ENCODE results near the gene POLK.

The POLK gene

DNA sequence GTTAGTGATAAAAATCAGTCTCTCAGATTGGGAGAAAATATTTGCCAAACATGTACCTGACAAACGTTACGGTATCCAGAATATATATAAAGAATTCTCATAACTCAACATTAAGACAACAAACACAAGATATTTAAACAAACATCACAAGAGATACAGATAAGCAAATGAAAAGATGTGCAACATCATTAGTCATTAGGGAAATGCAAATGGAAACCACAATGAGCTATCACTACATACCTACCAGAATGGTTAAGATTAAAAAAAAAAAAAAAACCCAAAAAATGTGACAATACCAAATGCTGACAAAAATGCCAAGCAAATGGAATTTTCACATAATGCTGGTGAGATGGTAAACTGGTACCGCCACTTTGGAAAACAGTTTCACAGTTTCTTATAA is 15.7 kb upstream of the POLK start:
- TF ChIP-seq TCF12 (IDR thresholded peaks at IDR 0.05; ENCODE audit: low read depth) (no peak), TEAD4 (IDR thresholded peaks at IDR 0.05) (no peak), EP300 (IDR thresholded peaks at IDR 0.05; ENCODE audit: borderline replicate concordance) (no peak), TAF1 (IDR thresholded peaks at IDR 0.05; ENCODE audit: low read depth) (no peak), CREB1 (IDR thresholded peaks at IDR 0.05; ENCODE audit: low read depth) (no peak), MAX (IDR thresholded peaks at IDR 0.05) (no peak), YY1 (IDR thresholded peaks at IDR 0.05; ENCODE audit: low read depth) (no peak), RAD21 (IDR thresholded peaks at IDR 0.05; ENCODE audit: low read depth) (no peak)

- TF ChIP-seq TAF1 (IDR thresholded peaks at IDR 0.05; ENCODE audit: low read depth) (no peak), TCF12 (IDR thresholded peaks at IDR 0.05; ENCODE audit: low read depth) (no peak), CREB1 (IDR thresholded peaks at IDR 0.05; ENCODE audit: low read depth) (no peak), EP300 (IDR thresholded peaks at IDR 0.05; ENCODE audit: borderline replicate concordance) (no peak), CEBPB (IDR thresholded peaks at IDR 0.05) (no peak), MAX (IDR thresholded peaks at IDR 0.05) (no peak), YY1 (IDR thresholded peaks at IDR 0.05; ENCODE audit: low read depth) (no peak), FOXM1 (IDR thresholded peaks at IDR 0.05; ENCODE audit: borderline replicate concordance, low read depth) (no peak), ZBTB7A (IDR thresholded peaks at IDR 0.05; ENCODE audit: low read depth) (no peak), RAD21 (IDR thresholded peaks at IDR 0.05; ENCODE audit: low read depth) (no peak), NFIC (IDR thresholded peaks at IDR 0.05) (no peak), TEAD4 (IDR thresholded peaks at IDR 0.05) (no peak), EGR1 (IDR thresholded peaks at IDR 0.05) (no peak), REST (IDR thresholded peaks at IDR 0.05; ENCODE audit: low read depth) (no peak)
- TF ChIP-seq, protein P1, sequence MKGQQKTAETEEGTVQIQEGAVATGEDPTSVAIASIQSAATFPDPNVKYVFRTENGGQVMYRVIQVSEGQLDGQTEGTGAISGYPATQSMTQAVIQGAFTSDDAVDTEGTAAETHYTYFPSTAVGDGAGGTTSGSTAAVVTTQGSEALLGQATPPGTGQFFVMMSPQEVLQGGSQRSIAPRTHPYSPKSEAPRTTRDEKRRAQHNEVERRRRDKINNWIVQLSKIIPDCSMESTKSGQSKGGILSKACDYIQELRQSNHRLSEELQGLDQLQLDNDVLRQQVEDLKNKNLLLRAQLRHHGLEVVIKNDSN (IDR thresholded peaks at IDR 0.05): no peak
These were observed 13.4 kb upstream of the POLK start for GRCh38 chr5:75498208-75498777.

GRCh38 chr5:75498875-75499274 is 12.8 kb upstream of the POLK start:
- TF ChIP-seq NFIC (IDR thresholded peaks at IDR 0.05): peak; percentile 19; the same call in 1 of the 2 replicates

DNA sequence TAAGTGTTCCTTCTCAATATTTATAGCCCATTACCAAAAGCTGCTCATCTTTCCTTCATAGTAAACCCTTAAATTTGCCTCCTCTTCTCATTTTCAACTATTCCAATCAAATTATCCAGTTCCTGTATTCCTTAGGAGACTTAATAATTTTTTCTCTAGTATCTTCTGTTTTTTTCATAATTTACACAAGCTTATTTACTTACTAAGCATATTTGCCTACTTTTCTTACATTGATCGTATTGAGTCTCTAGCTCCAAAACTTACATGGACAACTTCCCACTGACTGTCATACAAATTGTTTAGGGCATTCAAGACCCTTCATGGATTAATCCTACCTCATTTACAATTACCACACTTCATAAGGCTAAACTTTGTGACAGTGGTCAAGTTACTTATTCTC is 3.9 kb upstream of the POLK start:
- TF ChIP-seq EP300 (IDR thresholded peaks at IDR 0.05; ENCODE audit: borderline replicate concordance) (no peak), TCF12 (IDR thresholded peaks at IDR 0.05; ENCODE audit: low read depth) (no peak), TEAD4 (IDR thresholded peaks at IDR 0.05) (no peak), FOXM1 (IDR thresholded peaks at IDR 0.05; ENCODE audit: borderline replicate concordance, low read depth) (no peak), ZBTB7A (IDR thresholded peaks at IDR 0.05; ENCODE audit: low read depth) (no peak), YY1 (IDR thresholded peaks at IDR 0.05; ENCODE audit: low read depth) (no peak), EGR1 (IDR thresholded peaks at IDR 0.05) (no peak), REST (IDR thresholded peaks at IDR 0.05; ENCODE audit: low read depth) (no peak), NFIC (IDR thresholded peaks at IDR 0.05) (no peak), MAX (IDR thresholded peaks at IDR 0.05) (no peak), CREB1 (IDR thresholded peaks at IDR 0.05; ENCODE audit: low read depth) (no peak), RAD21 (IDR thresholded peaks at IDR 0.05; ENCODE audit: low read depth) (no peak), TAF1 (IDR thresholded peaks at IDR 0.05; ENCODE audit: low read depth) (no peak), CEBPB (IDR thresholded peaks at IDR 0.05) (no peak)
- TF ChIP-seq, protein P1 (IDR thresholded peaks at IDR 0.05): no peak

DNA sequence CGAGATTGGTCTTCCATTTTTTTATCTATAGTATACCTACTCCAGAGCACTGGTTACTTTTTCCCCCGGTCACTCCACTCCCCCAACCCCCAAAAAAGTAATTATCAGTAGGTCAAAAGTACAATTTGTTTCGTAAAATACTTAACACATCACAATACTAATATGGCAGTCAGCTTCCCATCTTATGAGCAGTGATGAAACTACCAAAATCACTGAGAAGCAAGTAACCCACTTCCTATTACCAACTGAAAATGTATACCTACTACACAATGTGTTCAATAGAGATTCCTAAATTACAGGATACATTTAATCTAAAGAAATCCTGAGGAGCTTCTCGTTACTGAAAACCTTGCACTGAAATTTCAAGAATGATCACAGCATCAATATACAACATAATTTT is 2.1 kb upstream of the POLK start:
- TF ChIP-seq ZBTB7A (IDR thresholded peaks at IDR 0.05; ENCODE audit: low read depth) (no peak), TAF1 (IDR thresholded peaks at IDR 0.05; ENCODE audit: low read depth) (no peak), EP300 (IDR thresholded peaks at IDR 0.05; ENCODE audit: borderline replicate concordance) (no peak), TCF12 (IDR thresholded peaks at IDR 0.05; ENCODE audit: low read depth) (no peak), EGR1 (IDR thresholded peaks at IDR 0.05) (no peak), MAX (IDR thresholded peaks at IDR 0.05) (no peak), YY1 (IDR thresholded peaks at IDR 0.05; ENCODE audit: low read depth) (no peak), CREB1 (IDR thresholded peaks at IDR 0.05; ENCODE audit: low read depth) (no peak), TEAD4 (IDR thresholded peaks at IDR 0.05) (no peak), FOXM1 (IDR thresholded peaks at IDR 0.05; ENCODE audit: borderline replicate concordance, low read depth) (no peak), NFIC (IDR thresholded peaks at IDR 0.05) (no peak)
- TF ChIP-seq, protein P1 (IDR thresholded peaks at IDR 0.05): no peak
